Measurements from ENCODE around the gene SYCN. TPM values are rescaled to one million over a fixed set of nuclear protein-coding genes. Genes with fewer than 3 reads are reported as not detected.

The SYCN gene
- total and polyA plus RNA-seq, 2 donors (not counting 3 experiments of a cell fraction or from before 2014, with no cell fraction given) = not detected

DNA sequence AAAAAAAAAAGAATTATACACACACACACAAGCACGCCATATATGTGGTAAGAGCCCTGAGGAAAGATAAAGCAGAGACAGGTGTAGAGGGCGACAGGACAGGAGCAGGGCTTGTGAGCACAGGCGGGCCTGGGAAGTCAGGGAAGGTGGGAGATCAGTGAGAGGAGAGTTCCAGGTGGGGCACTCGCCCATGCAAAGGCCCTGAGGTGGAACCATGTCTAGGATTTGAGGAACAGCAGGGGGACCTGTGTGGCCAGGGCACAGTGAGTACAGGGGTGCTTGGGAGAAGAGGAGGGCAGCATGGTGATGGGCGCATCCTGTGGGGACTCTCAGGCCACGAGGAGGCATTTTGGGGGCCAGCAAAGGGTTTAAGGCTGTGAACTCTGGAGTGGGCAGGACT, 39.8 kb downstream of the SYCN start:
- H3K9me3 ChIP-seq (replicated peaks; ENCODE audit: control insufficient read depth, insufficient read depth, low read length) = no peaks in the 10 kb centered on the region
- H3K9me1 ChIP-seq (replicated peaks; ENCODE audit: control insufficient read depth, extremely low read depth, insufficient read depth, low read length) = no peaks in the 10 kb centered on the region
- H3K4me3 ChIP-seq (replicated peaks in 1 of 3; ENCODE audit: insufficient read depth in 1 of 3, low read depth in 1 of 3, low read length in 3 of 3) = no peak overlapping the region
- dilution Hi-C loops (cut with MboI; ENCODE audit: extremely low pct_ligation_motif_present, low sequenced_read_pairs) = no loop called here
- intact Hi-C loops (cut with micrococcal nuclease) = no loop called here
- H3K4me2 ChIP-seq (ENCODE audit: insufficient read depth, low read length) = no peak overlapping the region
- FAIRE-seq (no peak), DNase-seq (ENCODE audit: low read depth, low spot score) (no peak)
- peaks cover 0 to 2% of the 10 kb centered on the region in 2 experiments for H3K36me3 ChIP-seq (ENCODE audit: control insufficient read depth in 2 of 2, extremely low read depth in 1 of 2, insufficient read depth in 2 of 2, low read length in 2 of 2)
- no peak overlapping the region for H3K27ac ChIP-seq (ENCODE audit: insufficient read depth, low read depth, low read length)
- CTCF ChIA-PET = interaction anchor here (1.0 kb wide), 1 partner anchor 8 kb away, joined by 3 read pairs; no protein-coding TSS in a partner anchor
- H3K4me1 ChIP-seq (ENCODE audit: control insufficient read depth, extremely low read depth, insufficient read depth, low read length) = peaks cover 9% of the 10 kb centered on the region
- no TSS peak for BruUV-seq (replicated peaks)
- TF ChIP-seq, protein P1, sequence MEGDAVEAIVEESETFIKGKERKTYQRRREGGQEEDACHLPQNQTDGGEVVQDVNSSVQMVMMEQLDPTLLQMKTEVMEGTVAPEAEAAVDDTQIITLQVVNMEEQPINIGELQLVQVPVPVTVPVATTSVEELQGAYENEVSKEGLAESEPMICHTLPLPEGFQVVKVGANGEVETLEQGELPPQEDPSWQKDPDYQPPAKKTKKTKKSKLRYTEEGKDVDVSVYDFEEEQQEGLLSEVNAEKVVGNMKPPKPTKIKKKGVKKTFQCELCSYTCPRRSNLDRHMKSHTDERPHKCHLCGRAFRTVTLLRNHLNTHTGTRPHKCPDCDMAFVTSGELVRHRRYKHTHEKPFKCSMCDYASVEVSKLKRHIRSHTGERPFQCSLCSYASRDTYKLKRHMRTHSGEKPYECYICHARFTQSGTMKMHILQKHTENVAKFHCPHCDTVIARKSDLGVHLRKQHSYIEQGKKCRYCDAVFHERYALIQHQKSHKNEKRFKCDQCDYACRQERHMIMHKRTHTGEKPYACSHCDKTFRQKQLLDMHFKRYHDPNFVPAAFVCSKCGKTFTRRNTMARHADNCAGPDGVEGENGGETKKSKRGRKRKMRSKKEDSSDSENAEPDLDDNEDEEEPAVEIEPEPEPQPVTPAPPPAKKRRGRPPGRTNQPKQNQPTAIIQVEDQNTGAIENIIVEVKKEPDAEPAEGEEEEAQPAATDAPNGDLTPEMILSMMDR (IDR thresholded peaks at IDR 0.05; ENCODE audit: extremely low read depth in 1 of 2, insufficient read depth in 1 of 2, low read depth in 1 of 2, low read length in 2 of 2) = no peak
- TF ChIP-seq EZH2 (IDR thresholded peaks at IDR 0.05; ENCODE audit: borderline replicate concordance, low read depth, low read length, severe bottlenecking) = no peak
- no peak for TF ChIP-seq FOS (IDR thresholded peaks at IDR 0.05; ENCODE audit: borderline replicate concordance, insufficient read depth, low read length)
- no peak for TF ChIP-seq GATA2 (IDR thresholded peaks at IDR 0.05; ENCODE audit: insufficient read depth, insufficient read length, low read depth, low read length)
- no peak for TF ChIP-seq JUN (IDR thresholded peaks at IDR 0.05; ENCODE audit: borderline replicate concordance, insufficient read depth, insufficient read length, low read depth)
- TF ChIP-seq POLR2AphosphoS5 (IDR thresholded peaks at IDR 0.05; ENCODE audit: insufficient read depth, low read depth, low read length) = no peak
- no peak for TF ChIP-seq MYC (IDR thresholded peaks at IDR 0.05; ENCODE audit: low read depth, low read length)
- no peak for TF ChIP-seq POLR2A (IDR thresholded peaks at IDR 0.05; ENCODE audit: low read depth, low read length)
- TF ChIP-seq, protein P2, sequence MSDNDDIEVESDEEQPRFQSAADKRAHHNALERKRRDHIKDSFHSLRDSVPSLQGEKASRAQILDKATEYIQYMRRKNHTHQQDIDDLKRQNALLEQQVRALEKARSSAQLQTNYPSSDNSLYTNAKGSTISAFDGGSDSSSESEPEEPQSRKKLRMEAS (IDR thresholded peaks at IDR 0.05; ENCODE audit: insufficient read depth, insufficient read length) = no peak
- POLR2A ChIA-PET = interaction anchor here (0.7 kb wide), 1 partner anchor 698 kb away, joined by 12 read pairs; no protein-coding TSS in a partner anchor
- no peak overlapping the region for H2AFZ ChIP-seq (ENCODE audit: low read depth, low read length)
- H4K20me1 ChIP-seq (replicated peaks; ENCODE audit: control insufficient read depth, extremely low read depth, insufficient read depth, low read length) = no peaks in the 10 kb centered on the region
- H3K79me2 ChIP-seq (ENCODE audit: control insufficient read depth, insufficient read depth, low read length) = peaks cover 15% of the 10 kb centered on the region
- H3K27me3 ChIP-seq (ENCODE audit: control insufficient read depth in 2 of 2, insufficient read depth in 2 of 2, low read length in 2 of 2) = no peaks in the 10 kb centered on the region
- no peak overlapping the region for H3K9ac ChIP-seq (replicated peaks; ENCODE audit: extremely low read depth, insufficient read depth, low read length)
